MM.1S (cell line): Measurements from ENCODE around the gene PPP1R37.

Experiments
- DNase-seq: peaks from one replicate; pipeline ENCODE4 v3.0.0-alpha.2; 2015
- H2AFZ ChIP-seq: fragments of 300-600 bp; sonication (generic); 2 replicates; pipeline ENCODE4 v1.6.0; 2016; ENCODE audit warnings: antibody characterized with exemption, low read length
- H3F3A ChIP-seq: fragments of 300-600 bp; sonication (generic); 2 replicates; pipeline ENCODE4 v1.6.1; 2016; ENCODE audit warnings: mild to moderate bottlenecking, antibody characterized with exemption, low read length, moderate library complexity, mixed read lengths; ENCODE audit not compliant: insufficient read depth
- H3K27ac ChIP-seq: fragments of 300-600 bp; sonication (generic); 2 replicates; pipeline ENCODE4 v1.5.1; 2016; ENCODE audit warnings: mild to moderate bottlenecking, low read length
- H3K27me3 ChIP-seq: fragments of 300-600 bp; sonication (generic); replicated peaks from 2 replicates; pipeline ENCODE4 v1.6.0; 2016; ENCODE audit warnings: low read length; ENCODE audit not compliant: insufficient read depth
- H3K36me3 ChIP-seq: fragments of 300-600 bp; sonication (generic); replicated peaks from 2 replicates; pipeline ENCODE4 v1.6.1; 2016; ENCODE audit warnings: mild to moderate bottlenecking, low read length, mixed read lengths; ENCODE audit not compliant: insufficient read depth
- H3K4me1 ChIP-seq: fragments of 300-600 bp; sonication (generic); 2 replicates; pipeline ENCODE4 v1.6.1; 2016; ENCODE audit warnings: low read length, mixed read lengths
- H3K4me2 ChIP-seq: fragments of 300-600 bp; sonication (generic); 2 replicates; pipeline ENCODE4 v1.6.0; 2016; ENCODE audit warnings: low read depth, low read length
- H3K4me3 ChIP-seq: fragments of 300-600 bp; sonication (generic); 2 replicates; pipeline ENCODE4 v1.5.1; 2016; ENCODE audit warnings: low read length, mixed read lengths
- H3K79me2 ChIP-seq: fragments of 300-600 bp; sonication (generic); 2 replicates; pipeline ENCODE4 v1.6.1; 2016; ENCODE audit warnings: mixed run types, low read length, mixed read lengths
- H3K9ac ChIP-seq: fragments of 300-600 bp; sonication (generic); 2 replicates; pipeline ENCODE4 v1.6.1; 2016; ENCODE audit warnings: low read length, mixed read lengths
- H3K9me2 ChIP-seq: fragments of 300-600 bp; sonication (generic); replicated peaks from 2 replicates; pipeline ENCODE4 v1.6.1; 2016; ENCODE audit warnings: mild to moderate bottlenecking, low read length, mixed read lengths; ENCODE audit not compliant: insufficient read depth
- H3K9me3 ChIP-seq: fragments of 300-600 bp; sonication (generic); replicated peaks from 2 replicates; pipeline ENCODE4 v1.6.1; 2016; ENCODE audit warnings: mild to moderate bottlenecking, low read length, mixed read lengths; ENCODE audit not compliant: insufficient read depth
- H4K20me1 ChIP-seq: fragments of 300-600 bp; sonication (generic); 2 replicates; pipeline ENCODE4 v1.6.1; 2016; ENCODE audit warnings: mild to moderate bottlenecking, low read length, moderate library complexity, mixed read lengths; ENCODE audit not compliant: insufficient read depth
- CTCF ChIP-seq: fragments of 300-600 bp; sonication (generic); IDR thresholded peaks from 2 replicates; pipeline ENCODE4 v1.5.1; 2016; ENCODE audit warnings: antibody characterized with exemption, low read length, mixed read lengths
- EZH2 ChIP-seq: fragments of 300-600 bp; sonication (generic); optimal IDR thresholded peaks from 2 replicates; pipeline ENCODE3; 2017; ENCODE audit warnings: low read depth, mild to moderate bottlenecking, antibody characterized with exemption, low read length, mixed read lengths
- EZH2phosphoT487 ChIP-seq: fragments of 300-600 bp; sonication (generic); IDR thresholded peaks from 2 replicates; pipeline ENCODE4 v1.6.1; 2018; ENCODE audit warnings: antibody characterized with exemption, low read length

PPP1R37 gene

GRCh38 chr19:45149129-45149528 lies 56.1 kb downstream of the PPP1R37 start:
- no peaks in the 10 kb centered on the region for H3K4me1 ChIP-seq

GRCh38 chr19:45150180-45150579 lies 57.2 kb downstream of the PPP1R37 start:
- H3K79me2 ChIP-seq: no peaks in the 10 kb centered on the region
- no peaks in the 10 kb centered on the region for H3F3A ChIP-seq
- no peak overlapping the region for H3K27ac ChIP-seq
- no peaks in the 10 kb centered on the region for H3K9me2 ChIP-seq
- no peaks in the 10 kb centered on the region for H4K20me1 ChIP-seq
- TF ChIP-seq CTCF: no peak
- TF ChIP-seq EZH2phosphoT487: no peak
- TF ChIP-seq EZH2: no peak
- no peaks in the 10 kb centered on the region for H3K36me3 ChIP-seq
- no peak overlapping the region for H2AFZ ChIP-seq
- DNase-seq: no peak
- H3K9me3 ChIP-seq: no peaks in the 10 kb centered on the region
- H3K4me3 ChIP-seq: no peak overlapping the region
- no peaks in the 10 kb centered on the region for H3K4me1 ChIP-seq
- H3K9ac ChIP-seq: no peak overlapping the region
- no peak overlapping the region for H3K4me2 ChIP-seq
- no peaks in the 10 kb centered on the region for H3K27me3 ChIP-seq

More at GRCh38 chr19:45149129-45149528, 56.1 kb downstream of the PPP1R37 start:
- no peak overlapping the region for H3K4me2 ChIP-seq
- no peak overlapping the region for H2AFZ ChIP-seq
- no peaks in the 10 kb centered on the region for H3K9me3 ChIP-seq
- DNase-seq: no peak
- no peak overlapping the region for H3K4me3 ChIP-seq
- H4K20me1 ChIP-seq: no peaks in the 10 kb centered on the region
- H3K9me2 ChIP-seq: no peaks in the 10 kb centered on the region
- no peaks in the 10 kb centered on the region for H3K79me2 ChIP-seq
- no peak overlapping the region for H3K9ac ChIP-seq
- no peak for TF ChIP-seq CTCF
- no peak for TF ChIP-seq EZH2phosphoT487
- TF ChIP-seq EZH2: no peak
- H3K27ac ChIP-seq: no peak overlapping the region
- no peaks in the 10 kb centered on the region for H3F3A ChIP-seq
- H3K36me3 ChIP-seq: no peaks in the 10 kb centered on the region
- H3K27me3 ChIP-seq: no peaks in the 10 kb centered on the region

- Histone ChIP-seq H3K27ac (no peak overlapping the region), H3K36me3 (no peaks in the 10 kb centered on the region)
These were observed 57.8 kb downstream of the PPP1R37 start for GRCh38 chr19:45150751-45151281.

More at GRCh38 chr19:45150751-45151281, 57.8 kb downstream of the PPP1R37 start:
- no peak overlapping the region for H3K9ac ChIP-seq
- no peak for DNase-seq
- H3K4me2 ChIP-seq: no peak overlapping the region
- H2AFZ ChIP-seq: no peak overlapping the region
- no peaks in the 10 kb centered on the region for H4K20me1 ChIP-seq
- no peaks in the 10 kb centered on the region for H3K79me2 ChIP-seq
- H3K4me1 ChIP-seq: no peaks in the 10 kb centered on the region
- H3K4me3 ChIP-seq: no peak overlapping the region
- no peaks in the 10 kb centered on the region for H3K9me3 ChIP-seq
- TF ChIP-seq EZH2: no peak
- TF ChIP-seq CTCF: no peak
- TF ChIP-seq EZH2phosphoT487: no peak
- no peaks in the 10 kb centered on the region for H3K9me2 ChIP-seq
- no peaks in the 10 kb centered on the region for H3K27me3 ChIP-seq
- no peaks in the 10 kb centered on the region for H3F3A ChIP-seq
